ENCODE measurements around the gene THBD. TPM values are rescaled to one million over a fixed set of nuclear protein-coding genes. Genes with fewer than 3 reads are reported as not detected.

The THBD gene
- total RNA-seq, 1 donor from 2014 or later = 6.8 TPM

DNA sequence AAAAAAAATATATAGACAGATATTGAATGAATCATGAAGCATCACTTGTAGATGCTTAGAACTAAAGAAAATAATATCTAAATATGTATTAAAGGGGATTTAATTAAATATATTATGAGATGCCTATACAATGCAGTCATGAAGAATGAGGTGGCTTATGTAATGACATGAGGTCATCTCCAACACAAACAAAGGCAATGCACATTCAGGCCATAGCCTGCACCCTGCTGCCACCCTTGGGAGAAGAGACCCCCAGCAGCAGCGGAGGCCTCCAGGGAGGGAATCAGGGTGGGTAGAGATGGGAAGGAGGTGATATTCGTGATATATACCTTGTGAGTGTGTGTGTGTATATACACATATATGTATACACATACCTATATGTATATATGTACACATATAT is 40.8 kb downstream of the THBD start:
- Histone ChIP-seq H3K27ac (ENCODE audit: low read depth, low read length) (no peak overlapping the region), H3K27me3 (ENCODE audit: control insufficient read depth in 3 of 3, insufficient read depth in 3 of 3, low read length in 3 of 3) (no peaks in the 10 kb centered on the region), H3K4me3 (ENCODE audit: low read length in 3 of 3) (no peak overlapping the region), H3K4me1 (ENCODE audit: control insufficient read depth in 3 of 3, insufficient read depth in 3 of 3, low read length in 3 of 3) (peaks cover 0 to 2% (median 0%) of the 10 kb centered on the region in 3 donors), H3K9me3 (ENCODE audit: control insufficient read depth in 3 of 3, low read length in 3 of 3) (no peaks in the 10 kb centered on the region), H3K36me3 (ENCODE audit: control insufficient read depth in 3 of 3, insufficient read depth in 3 of 3, low read length in 3 of 3) (no peaks in the 10 kb centered on the region), H3K9ac (ENCODE audit: low read depth in 1 of 3, low read length in 3 of 3) (no peak overlapping the region)

DNA sequence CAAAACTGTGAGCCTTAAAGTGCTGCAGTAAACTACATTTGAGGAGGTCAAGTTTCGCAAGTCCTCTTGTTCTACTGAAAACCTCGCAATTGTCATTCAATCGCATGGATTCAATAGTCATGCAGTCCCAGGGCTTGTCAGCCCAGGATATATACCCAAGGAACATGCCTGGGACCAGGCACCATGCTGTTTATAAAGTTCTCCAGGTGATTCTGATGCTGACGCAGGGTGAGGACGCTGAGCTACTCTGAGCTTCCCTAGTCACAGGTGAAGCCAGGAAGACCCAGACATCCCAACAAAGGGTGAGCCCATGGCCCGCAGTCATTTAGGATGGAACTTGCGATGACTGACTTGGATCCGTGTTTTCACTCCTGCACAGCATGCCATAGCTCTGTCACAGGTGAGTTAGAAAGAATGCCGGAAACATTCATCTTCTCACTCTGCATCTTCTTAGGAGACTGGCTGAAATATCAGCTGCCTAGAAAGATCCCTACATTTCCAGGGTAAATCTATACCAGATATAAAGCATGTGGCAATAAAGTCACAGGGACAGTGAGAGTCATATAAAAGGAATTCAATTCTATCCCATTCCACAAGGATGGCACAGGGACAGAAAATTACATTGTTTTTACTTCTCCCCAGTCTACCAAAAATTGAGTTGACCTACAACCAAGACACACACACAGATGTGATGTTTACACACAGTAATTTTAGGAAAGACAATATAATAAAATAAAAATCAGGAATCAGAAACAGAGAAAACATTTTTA is 41.4 kb downstream of the THBD start:
- no peak overlapping the region for H3K4me3 ChIP-seq (ENCODE audit: low read length in 3 of 3)
- H3K9ac ChIP-seq (ENCODE audit: low read depth in 1 of 3, low read length in 3 of 3) = no peak overlapping the region
- no peak overlapping the region for H3K27ac ChIP-seq (ENCODE audit: low read depth, low read length)
- H3K27me3 ChIP-seq (ENCODE audit: control insufficient read depth in 3 of 3, insufficient read depth in 3 of 3, low read length in 3 of 3) = no peaks in the 10 kb centered on the region
- H3K36me3 ChIP-seq (ENCODE audit: control insufficient read depth in 3 of 3, insufficient read depth in 3 of 3, low read length in 3 of 3) = no peaks in the 10 kb centered on the region
- no peaks in the 10 kb centered on the region for H3K9me3 ChIP-seq (ENCODE audit: control insufficient read depth in 3 of 3, low read length in 3 of 3)
- H3K4me1 ChIP-seq (ENCODE audit: control insufficient read depth in 3 of 3, insufficient read depth in 3 of 3, low read length in 3 of 3) = peaks cover 0 to 2% (median 0%) of the 10 kb centered on the region in 3 donors

DNA sequence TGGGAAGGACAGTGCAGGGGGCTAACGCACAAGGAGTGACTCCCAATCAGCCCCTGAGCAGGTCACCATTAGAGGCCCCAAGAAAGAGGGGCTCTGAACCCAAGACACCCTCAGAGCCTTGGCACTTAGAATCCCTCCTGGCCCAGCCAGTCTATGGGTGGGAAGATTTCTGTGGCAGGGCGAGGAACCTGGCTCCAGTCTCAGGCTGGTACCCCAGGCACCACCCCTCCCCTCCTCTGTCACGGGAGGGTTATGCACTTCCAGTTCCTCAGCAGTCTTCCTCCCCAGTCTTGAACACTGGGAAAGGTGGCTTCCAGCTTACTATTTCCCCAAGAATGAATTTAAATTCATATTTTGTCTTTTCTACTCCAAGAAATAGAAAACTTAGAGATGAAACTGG is 42.0 kb downstream of the THBD start:
- H3K27ac ChIP-seq (ENCODE audit: low read depth, low read length) = no peak overlapping the region
- H3K4me3 ChIP-seq (ENCODE audit: low read length in 3 of 3) = no peak overlapping the region
- no peaks in the 10 kb centered on the region for H3K4me1 ChIP-seq (ENCODE audit: control insufficient read depth in 3 of 3, insufficient read depth in 3 of 3, low read length in 3 of 3)
- H3K36me3 ChIP-seq (ENCODE audit: control insufficient read depth in 3 of 3, insufficient read depth in 3 of 3, low read length in 3 of 3) = no peaks in the 10 kb centered on the region
- no peaks in the 10 kb centered on the region for H3K27me3 ChIP-seq (ENCODE audit: control insufficient read depth in 3 of 3, insufficient read depth in 3 of 3, low read length in 3 of 3)
- H3K9ac ChIP-seq (ENCODE audit: low read depth in 1 of 3, low read length in 3 of 3) = no peak overlapping the region
- H3K9me3 ChIP-seq (ENCODE audit: control insufficient read depth in 3 of 3, low read length in 3 of 3) = no peaks in the 10 kb centered on the region

DNA sequence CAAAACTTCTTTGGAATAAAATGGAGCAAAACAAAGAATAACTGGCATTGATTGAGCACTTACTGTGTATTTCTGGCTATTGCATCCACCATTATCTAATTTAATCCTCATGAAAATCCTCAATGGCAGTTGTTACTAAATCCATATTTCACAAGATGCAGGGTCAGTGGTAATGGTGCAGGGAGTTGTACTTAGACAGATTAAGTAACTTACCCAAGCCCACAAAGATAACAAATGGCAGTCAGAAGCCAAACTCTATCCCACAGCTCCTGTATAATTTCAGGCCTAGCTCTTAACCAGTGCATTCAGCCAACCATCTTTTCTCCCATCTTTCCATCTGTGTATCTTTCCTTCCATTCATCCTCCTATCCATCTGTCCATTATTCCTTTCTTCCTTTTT is 43.7 kb downstream of the THBD start:
- Histone ChIP-seq H3K4me1 (ENCODE audit: control insufficient read depth in 3 of 3, insufficient read depth in 3 of 3, low read length in 3 of 3) (no peaks in the 10 kb centered on the region), H3K4me3 (ENCODE audit: low read length in 3 of 3) (no peak overlapping the region), H3K27me3 (ENCODE audit: control insufficient read depth in 3 of 3, insufficient read depth in 3 of 3, low read length in 3 of 3) (no peaks in the 10 kb centered on the region), H3K27ac (ENCODE audit: low read depth, low read length) (no peak overlapping the region), H3K9ac (ENCODE audit: low read depth in 1 of 3, low read length in 3 of 3) (no peak overlapping the region), H3K36me3 (ENCODE audit: control insufficient read depth in 3 of 3, insufficient read depth in 3 of 3, low read length in 3 of 3) (no peaks in the 10 kb centered on the region), H3K9me3 (ENCODE audit: control insufficient read depth in 3 of 3, low read length in 3 of 3) (no peaks in the 10 kb centered on the region)

DNA sequence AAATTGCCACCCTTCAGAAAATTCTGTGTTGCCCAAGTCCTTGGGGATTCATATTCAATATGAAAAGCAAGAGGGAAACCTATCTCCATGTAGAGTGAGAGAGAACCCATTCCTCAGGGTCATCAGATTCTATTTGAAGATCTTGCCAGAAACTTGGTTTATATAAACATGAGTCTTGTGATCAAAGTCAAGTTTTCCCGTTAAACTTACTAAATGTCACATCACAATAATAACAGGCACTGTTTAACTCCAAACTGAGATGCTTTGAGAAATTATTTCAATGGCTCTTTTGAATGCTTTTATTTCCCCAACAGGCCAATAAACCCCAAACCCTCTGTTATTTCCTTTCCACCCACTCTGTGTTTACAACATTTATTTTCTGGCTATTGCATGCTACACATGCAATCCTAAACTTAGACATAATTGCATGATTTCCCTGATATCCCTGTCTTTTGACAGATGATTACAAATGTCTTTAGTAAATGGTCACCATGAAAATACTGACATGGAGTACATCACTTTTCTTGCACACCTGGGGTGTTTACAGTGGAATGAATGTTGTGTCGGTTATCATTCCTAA is 45.5 kb downstream of the THBD start:
- Histone ChIP-seq H3K9ac (ENCODE audit: low read depth in 1 of 3, low read length in 3 of 3) (no peak overlapping the region), H3K36me3 (ENCODE audit: control insufficient read depth in 3 of 3, insufficient read depth in 3 of 3, low read length in 3 of 3) (no peaks in the 10 kb centered on the region), H3K27me3 (ENCODE audit: control insufficient read depth in 3 of 3, insufficient read depth in 3 of 3, low read length in 3 of 3) (no peaks in the 10 kb centered on the region)

DNA sequence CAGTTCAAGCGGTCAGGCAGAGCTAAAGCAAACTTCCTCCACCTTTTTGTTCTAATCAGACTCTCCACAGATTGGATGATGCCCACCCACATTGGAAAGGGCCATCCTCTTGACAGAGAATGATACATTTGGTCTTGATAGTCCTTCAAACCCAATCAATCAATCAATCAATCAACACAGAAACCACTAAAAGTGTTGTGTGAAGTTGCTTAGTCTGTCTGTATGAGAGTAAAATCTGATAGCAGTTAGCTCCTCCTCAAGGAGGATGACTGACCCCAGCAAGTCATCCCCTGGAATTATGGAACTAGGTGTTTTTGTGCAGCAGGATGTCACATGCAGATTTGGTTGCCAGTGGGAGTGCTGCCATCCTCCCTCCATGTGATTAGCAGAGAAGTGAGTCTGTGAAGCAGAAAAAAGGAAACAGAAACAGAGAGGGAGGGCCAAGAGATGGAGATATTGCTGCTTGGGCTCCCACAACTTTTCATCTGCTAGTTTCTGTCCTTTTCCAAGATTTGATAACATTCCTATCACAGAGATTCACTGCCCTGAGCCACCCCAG is 46.3 kb downstream of the THBD start:
- H3K27ac ChIP-seq (ENCODE audit: low read depth, low read length) = no peak overlapping the region
- H3K9me3 ChIP-seq (ENCODE audit: control insufficient read depth in 3 of 3, low read length in 3 of 3) = no peaks in the 10 kb centered on the region
- no peaks in the 10 kb centered on the region for H3K27me3 ChIP-seq (ENCODE audit: control insufficient read depth in 3 of 3, insufficient read depth in 3 of 3, low read length in 3 of 3)
- no peaks in the 10 kb centered on the region for H3K36me3 ChIP-seq (ENCODE audit: control insufficient read depth in 3 of 3, insufficient read depth in 3 of 3, low read length in 3 of 3)
- no peaks in the 10 kb centered on the region for H3K4me1 ChIP-seq (ENCODE audit: control insufficient read depth in 3 of 3, insufficient read depth in 3 of 3, low read length in 3 of 3)
- H3K4me3 ChIP-seq (ENCODE audit: low read length in 3 of 3) = no peak overlapping the region
- H3K9ac ChIP-seq (ENCODE audit: low read depth in 1 of 3, low read length in 3 of 3) = no peak overlapping the region

More for the DNA sequence above, 45.5 kb downstream of the THBD start:
- Histone ChIP-seq H3K4me3 (ENCODE audit: low read length in 3 of 3) (no peak overlapping the region), H3K9me3 (ENCODE audit: control insufficient read depth in 3 of 3, low read length in 3 of 3) (no peaks in the 10 kb centered on the region), H3K4me1 (ENCODE audit: control insufficient read depth in 3 of 3, insufficient read depth in 3 of 3, low read length in 3 of 3) (no peaks in the 10 kb centered on the region), H3K27ac (ENCODE audit: low read depth, low read length) (no peak overlapping the region)

DNA sequence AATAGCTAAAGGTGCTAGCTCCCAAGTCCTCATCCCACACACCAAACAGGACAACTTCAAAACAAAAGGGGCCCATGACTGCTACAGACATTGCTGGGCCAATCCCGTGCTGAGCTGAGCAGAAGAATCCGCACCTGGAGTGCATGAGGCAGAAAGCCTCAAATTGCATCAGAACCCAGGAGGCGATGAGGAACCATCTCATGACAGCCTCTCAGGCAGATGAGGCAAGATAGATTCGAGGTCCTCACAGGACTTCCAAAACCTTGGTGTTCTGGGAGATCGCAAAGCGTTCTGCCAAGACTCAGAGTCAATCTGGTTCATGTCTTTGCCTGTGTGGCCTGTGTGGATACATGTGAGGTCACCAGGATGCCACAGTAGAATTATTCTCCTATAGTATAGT is 47.2 kb downstream of the THBD start:
- no peaks in the 10 kb centered on the region for H3K27me3 ChIP-seq (ENCODE audit: control insufficient read depth in 3 of 3, insufficient read depth in 3 of 3, low read length in 3 of 3)
- no peaks in the 10 kb centered on the region for H3K9me3 ChIP-seq (ENCODE audit: control insufficient read depth in 3 of 3, low read length in 3 of 3)
- H3K4me3 ChIP-seq (ENCODE audit: low read length in 3 of 3) = no peak overlapping the region
- H3K27ac ChIP-seq (ENCODE audit: low read depth, low read length) = no peak overlapping the region
- H3K4me1 ChIP-seq (ENCODE audit: control insufficient read depth in 3 of 3, insufficient read depth in 3 of 3, low read length in 3 of 3) = no peaks in the 10 kb centered on the region
- H3K36me3 ChIP-seq (ENCODE audit: control insufficient read depth in 3 of 3, insufficient read depth in 3 of 3, low read length in 3 of 3) = no peaks in the 10 kb centered on the region
- H3K9ac ChIP-seq (ENCODE audit: low read depth in 1 of 3, low read length in 3 of 3) = no peak overlapping the region

DNA sequence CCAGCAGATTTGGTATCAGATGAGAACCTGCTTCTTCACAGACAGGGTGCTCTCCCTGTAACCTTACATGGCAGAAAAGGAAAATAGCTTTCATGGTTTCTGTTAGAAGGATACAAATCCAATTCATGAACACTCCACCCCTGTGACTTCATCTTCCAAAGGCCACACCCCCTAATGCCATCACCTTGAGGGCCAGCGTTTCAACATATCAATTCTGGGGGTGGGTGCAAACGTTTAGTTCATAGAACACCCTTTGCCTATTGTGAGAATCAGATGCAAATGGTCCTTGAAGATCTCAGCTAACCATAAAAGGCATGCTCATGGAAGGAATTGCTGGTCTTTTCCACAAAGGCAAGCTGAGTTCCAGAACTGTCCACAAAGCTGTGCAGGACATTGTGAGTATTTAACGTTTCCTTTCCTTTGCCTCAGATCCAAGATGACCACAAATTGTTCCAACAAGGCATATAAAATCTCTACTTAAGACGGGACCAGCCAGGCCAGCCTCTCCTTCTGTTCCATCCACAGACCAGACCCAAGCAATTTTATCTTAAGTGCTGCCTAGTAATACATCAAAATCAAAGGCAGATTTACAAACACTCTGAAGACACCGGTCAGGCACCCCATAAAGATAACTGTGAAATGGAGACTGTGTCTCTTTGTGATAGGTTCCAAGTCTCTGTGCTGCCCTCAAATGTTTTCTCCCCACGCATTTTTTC is 49.1 kb downstream of the THBD start:
- Histone ChIP-seq H3K9ac (ENCODE audit: low read depth in 1 of 3, low read length in 3 of 3) (no peak overlapping the region), H3K36me3 (ENCODE audit: control insufficient read depth in 3 of 3, insufficient read depth in 3 of 3, low read length in 3 of 3) (no peaks in the 10 kb centered on the region), H3K27ac (ENCODE audit: low read depth, low read length) (no peak overlapping the region), H3K4me3 (ENCODE audit: low read length in 3 of 3) (no peak overlapping the region), H3K27me3 (ENCODE audit: control insufficient read depth in 3 of 3, insufficient read depth in 3 of 3, low read length in 3 of 3) (no peaks in the 10 kb centered on the region), H3K4me1 (ENCODE audit: control insufficient read depth in 3 of 3, insufficient read depth in 3 of 3, low read length in 3 of 3) (no peaks in the 10 kb centered on the region), H3K9me3 (ENCODE audit: control insufficient read depth in 3 of 3, low read length in 3 of 3) (no peaks in the 10 kb centered on the region)

DNA sequence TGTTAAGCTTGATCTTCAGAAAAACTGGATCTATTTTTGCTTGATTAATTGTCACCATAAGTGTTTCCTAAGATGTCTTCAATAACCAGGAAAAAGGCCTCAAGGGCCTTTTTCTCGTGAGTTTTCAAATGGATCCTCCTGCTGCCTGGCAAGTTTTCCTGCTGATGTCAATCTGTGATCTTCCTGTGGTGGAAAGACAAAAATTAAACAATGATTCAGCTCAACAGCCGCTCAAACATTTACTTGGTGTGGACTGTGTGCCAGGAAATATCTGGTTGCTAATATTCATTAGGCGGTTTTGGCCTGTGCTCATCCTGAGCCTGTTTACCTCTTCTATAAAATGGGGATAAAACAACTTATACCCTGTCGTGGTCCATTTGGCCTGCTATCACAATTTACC is 49.7 kb downstream of the THBD start:
- no peaks in the 10 kb centered on the region for H3K27me3 ChIP-seq (ENCODE audit: control insufficient read depth in 3 of 3, insufficient read depth in 3 of 3, low read length in 3 of 3)
- no peak overlapping the region for H3K9ac ChIP-seq (ENCODE audit: low read depth in 1 of 3, low read length in 3 of 3)
- no peak overlapping the region for H3K4me3 ChIP-seq (ENCODE audit: low read length in 3 of 3)
- H3K36me3 ChIP-seq (ENCODE audit: control insufficient read depth in 3 of 3, insufficient read depth in 3 of 3, low read length in 3 of 3) = no peaks in the 10 kb centered on the region
- no peaks in the 10 kb centered on the region for H3K4me1 ChIP-seq (ENCODE audit: control insufficient read depth in 3 of 3, insufficient read depth in 3 of 3, low read length in 3 of 3)
- H3K9me3 ChIP-seq (ENCODE audit: control insufficient read depth in 3 of 3, low read length in 3 of 3) = no peaks in the 10 kb centered on the region
- H3K27ac ChIP-seq (ENCODE audit: low read depth, low read length) = no peak overlapping the region

DNA sequence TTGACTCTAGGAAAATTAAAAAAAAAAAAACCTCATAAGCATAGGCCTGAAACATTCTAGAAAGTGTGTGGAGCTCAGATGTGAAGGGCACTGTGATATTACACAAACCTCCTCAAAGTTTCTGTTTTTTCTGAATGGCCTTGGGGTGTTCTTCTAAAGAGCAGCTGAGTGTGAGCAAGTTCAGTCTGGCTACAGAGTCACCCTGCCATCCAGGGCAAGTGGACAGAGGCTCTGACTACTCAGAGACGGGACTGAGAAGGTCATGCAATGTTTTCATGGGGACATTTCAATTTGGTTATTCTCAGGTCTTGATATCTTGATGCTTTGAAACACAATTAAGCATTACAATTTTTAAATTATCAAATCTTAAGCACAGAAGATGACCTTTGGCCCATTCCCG is 51.0 kb downstream of the THBD start:
- H3K36me3 ChIP-seq (ENCODE audit: control insufficient read depth in 3 of 3, insufficient read depth in 3 of 3, low read length in 3 of 3) = no peaks in the 10 kb centered on the region
- no peak overlapping the region for H3K27ac ChIP-seq (ENCODE audit: low read depth, low read length)
- H3K9me3 ChIP-seq (ENCODE audit: control insufficient read depth in 3 of 3, low read length in 3 of 3) = no peaks in the 10 kb centered on the region
- no peak overlapping the region for H3K9ac ChIP-seq (ENCODE audit: low read depth in 1 of 3, low read length in 3 of 3)
- no peaks in the 10 kb centered on the region for H3K4me1 ChIP-seq (ENCODE audit: control insufficient read depth in 3 of 3, insufficient read depth in 3 of 3, low read length in 3 of 3)
- no peaks in the 10 kb centered on the region for H3K27me3 ChIP-seq (ENCODE audit: control insufficient read depth in 3 of 3, insufficient read depth in 3 of 3, low read length in 3 of 3)
- no peak overlapping the region for H3K4me3 ChIP-seq (ENCODE audit: low read length in 3 of 3)
